Stimulated activated CD8-positive, alpha-beta memory T cell treated with anti-CD3 and anti-CD28 coated beads, Interleukin-4, amount 100 ng/mL, for 4 hours (primary cell): Measurements from ENCODE around the gene CNOT6.

Experiments
- DNase-seq, 2 donors: peaks; one replicate each; pipeline ENCODE4 v3.0.0-alpha.2; 2020; ENCODE audit warnings: low read depth in 2 of 2, low spot score in 1 of 2

Gene CNOT6

GRCh38 chr5:180558232-180558631 lies 64.1 kb downstream of the CNOT6 start:
- no peak for DNase-seq

- no peak for DNase-seq
These were observed 69.8 kb downstream of the CNOT6 start for GRCh38 chr5:180563994-180564393.

- no peak for DNase-seq
These were observed 74.7 kb downstream of the CNOT6 start for GRCh38 chr5:180568914-180569313.

- DNase-seq: no peak
These were observed 81.4 kb downstream of the CNOT6 start for GRCh38 chr5:180575571-180575970.

- no peak for DNase-seq
These were observed 86.5 kb downstream of the CNOT6 start for GRCh38 chr5:180580681-180581080.

GRCh38 chr5:180583738-180584137 lies 89.6 kb downstream of the CNOT6 start:
- no peak for DNase-seq

- no peak for DNase-seq
These were observed 92.0 kb downstream of the CNOT6 start for GRCh38 chr5:180586204-180586603.

GRCh38 chr5:180586870-180587269 lies 92.7 kb downstream of the CNOT6 start:
- DNase-seq: no peak

- no peak for DNase-seq
These were observed 95.8 kb downstream of the CNOT6 start for GRCh38 chr5:180589771-180590542.

- DNase-seq: no peak
These were observed 96.5 kb downstream of the CNOT6 start for GRCh38 chr5:180590543-180591310.

- DNase-seq: no peak
These were observed 97.2 kb downstream of the CNOT6 start, which contains the start of gene SCGB3A1 for GRCh38 chr5:180591311-180591887. TSS of gene SCGB3A1 (minus strand) at chr5:180591499. CDS start at chr5:180591462, 37 bp downstream.

- no peak for DNase-seq
These were observed 98.0 kb downstream of the CNOT6 start for GRCh38 chr5:180592176-180592575.

- no peak for DNase-seq
These were observed 99.4 kb downstream of the CNOT6 start for GRCh38 chr5:180593446-180594206.

GRCh38 chr5:180594311-180595045 lies 100.3 kb downstream of the CNOT6 start:
- no peak for DNase-seq

- no peak for DNase-seq
These were observed 100.8 kb downstream of the CNOT6 start for GRCh38 chr5:180595046-180595379.

- no peak for DNase-seq
These were observed 101.4 kb downstream of the CNOT6 start for GRCh38 chr5:180595381-180596114.

- DNase-seq: no peak
These were observed 102.0 kb downstream of the CNOT6 start for GRCh38 chr5:180596115-180596667.

- DNase-seq: no peak
These were observed 102.6 kb downstream of the CNOT6 start for GRCh38 chr5:180596668-180597231.

- no peak for DNase-seq
These were observed 104.1 kb downstream of the CNOT6 start for GRCh38 chr5:180598316-180598701.
